OCI-LY7 (cell line): Measurements from ENCODE around the gene IGSF9.

Experiments used
- CTCF ChIP-seq: fragments of 200-600 bp; sonication (generic); conservative IDR thresholded peaks from 2 replicates; pipeline ENCODE4 v1.5.1; 2014; ENCODE audit warnings: mild to moderate bottlenecking, antibody characterized with exemption, low read length, moderate library complexity, mixed read lengths
- EZH2phosphoT487 ChIP-seq: fragments of 200-600 bp; sonication (generic); IDR thresholded peaks from 2 replicates; pipeline ENCODE4 v1.6.1; 2018; ENCODE audit warnings: low read depth, borderline replicate concordance, mild to moderate bottlenecking, mixed run types, antibody characterized with exemption, low read length, moderate library complexity, mixed read lengths

DNA sequence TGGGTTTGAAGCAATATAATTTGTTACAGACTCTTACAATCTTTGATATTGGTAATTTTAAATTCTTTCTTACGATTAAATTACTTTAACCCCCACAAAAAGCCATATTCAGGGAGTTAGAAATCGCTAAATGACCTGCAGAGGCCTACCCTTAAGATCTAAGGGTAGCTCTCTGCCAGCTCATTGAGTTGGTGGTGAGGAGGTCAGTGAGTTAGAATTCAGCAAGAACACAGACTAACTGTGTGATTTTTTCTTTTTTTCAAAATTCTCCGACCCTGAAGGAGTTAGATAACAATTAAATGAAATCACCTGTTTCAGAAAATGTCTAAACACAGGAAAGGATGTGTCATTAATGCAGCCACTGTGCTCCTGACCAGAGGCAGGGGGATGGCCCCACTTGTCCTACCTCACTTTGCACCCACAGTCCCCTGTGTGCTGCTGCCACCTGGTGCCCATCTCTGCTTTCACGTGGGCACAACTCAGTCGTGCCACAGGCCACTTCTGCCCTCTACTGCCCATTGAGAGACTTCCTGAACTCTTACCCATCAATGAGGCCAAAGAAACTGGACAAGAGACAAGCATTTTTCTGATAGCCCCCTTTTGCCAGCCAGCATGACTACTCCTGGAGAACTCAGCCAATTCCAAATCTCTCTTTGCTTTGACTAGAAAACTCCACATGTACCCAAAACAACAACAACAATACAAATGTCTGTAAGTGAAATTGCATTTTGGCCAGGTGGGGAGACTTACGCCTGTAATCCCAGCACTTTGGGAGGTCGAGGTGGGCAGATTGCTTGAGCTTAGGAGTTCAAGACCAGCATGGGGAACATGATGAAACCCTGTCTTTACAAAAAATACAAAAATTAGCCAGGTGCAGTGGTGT is 53.9 kb downstream of the IGSF9 start:
- TF ChIP-seq CTCF = peak; percentile 98
- no peak for TF ChIP-seq EZH2phosphoT487
